Fibroblast of lung (primary cell): ENCODE data around the gene TMEM131. TPM values are rescaled to one million over a fixed set of nuclear protein-coding genes. Genes with fewer than 3 reads are reported as not detected.

Experiments used
- DNase-seq, 2 donors: peaks; one replicate each; pipeline versions ENCODE4 v3.0.0 to v3.0.0-alpha.2; 2010; ENCODE audit warnings: low read depth in 2 of 2
- H2AFZ ChIP-seq: 2 replicates; pipeline ENCODE4 v1.5.1; 2012; ENCODE audit warnings: low read length, control low read depth, inconsistent platforms
- H3K27ac ChIP-seq: 2 replicates; pipeline ENCODE4 v1.5.1; 2011; ENCODE audit warnings: low read length, control low read depth; ENCODE audit not compliant: insufficient read depth
- H3K27me3 ChIP-seq: 2 replicates; pipeline ENCODE4 v1.5.1; 2011; ENCODE audit warnings: mild to moderate bottlenecking, low read length; ENCODE audit not compliant: control insufficient read depth, insufficient read depth
- H3K36me3 ChIP-seq: 2 replicates; pipeline ENCODE4 v1.5.1; 2011; ENCODE audit warnings: low read length; ENCODE audit not compliant: control insufficient read depth, insufficient read depth
- H3K4me1 ChIP-seq: 2 replicates; pipeline ENCODE4 v1.5.1; 2011; ENCODE audit warnings: low read length; ENCODE audit not compliant: control insufficient read depth, insufficient read depth; ENCODE audit errors: extremely low read depth
- H3K4me2 ChIP-seq: 2 replicates; pipeline ENCODE4 v1.5.1; 2011; ENCODE audit warnings: low read length, control low read depth; ENCODE audit not compliant: insufficient read depth; ENCODE audit errors: extremely low read depth
- H3K4me3 ChIP-seq, 4 experiments: fragments of 200-600 bp in 1 of 4; sonication (generic) in 1 of 4; replicated peaks in 1 of 4; 2 replicates each; pipeline ENCODE4 v1.5.1; 2011 to 2016; ENCODE audit warnings: low read length in 4 of 4, low read depth in 3 of 4, mild to moderate bottlenecking in 3 of 4, control low read depth in 2 of 4, inconsistent platforms in 1 of 4, mixed read lengths in 1 of 4; ENCODE audit not compliant: insufficient read depth in 1 of 4; ENCODE audit errors: control extremely low read depth in 1 of 4
- H3K79me2 ChIP-seq: 2 replicates; pipeline ENCODE4 v1.5.1; 2012; ENCODE audit warnings: mild to moderate bottlenecking, low read length, inconsistent platforms; ENCODE audit not compliant: control insufficient read depth, insufficient read depth
- H3K9ac ChIP-seq: 2 replicates; pipeline ENCODE4 v1.5.1; 2011; ENCODE audit warnings: mild to moderate bottlenecking, low read length, control low read depth; ENCODE audit not compliant: insufficient read depth
- H3K9me3 ChIP-seq: 2 replicates; pipeline ENCODE4 v1.5.1; 2012; ENCODE audit warnings: low read depth, low read length; ENCODE audit not compliant: control insufficient read depth, insufficient read depth
- H4K20me1 ChIP-seq: 2 replicates; pipeline ENCODE4 v1.5.1; 2011; ENCODE audit warnings: low read length; ENCODE audit not compliant: control insufficient read depth, insufficient read depth; ENCODE audit errors: extremely low read depth
- EZH2 ChIP-seq: IDR thresholded peaks from 2 replicates; pipeline ENCODE4 v1.5.1; 2012; ENCODE audit warnings: low read length, control low read depth, mild to moderate bottlenecking; ENCODE audit errors: missing control alignments
- polyA plus RNA-seq, 2 donors: library from polyadenylated mRNA; depleted of rRNA in 1 of 2; stranded (reverse) in 1 of 2; unstranded in 1 of 2; fragments of >200 nt; gene quantifications; 2 replicates each; pipeline ENCODE4 v1.2.1, GENCODE V29; 2011 to 2012; ENCODE audit warnings: missing spikeins in 1 of 2
- total RNA-seq: library from RNA; depleted of rRNA; stranded (reverse); fragments of >200 nt; gene quantifications from 2 replicates; pipeline ENCODE4 v1.2.1, GENCODE V29; 2014
- TF ChIP-seq, protein P1 (sequence below), 2 donors: IDR thresholded peaks in 1 of 2; conservative IDR thresholded peaks in 1 of 2; 1 replicate in 1 of 2; 2 replicates in 1 of 2; pipeline ENCODE4 v1.5.1; 2011 to 2012; ENCODE audit warnings: low read length in 2 of 2, control low read depth in 1 of 2, inconsistent platforms in 1 of 2, low read depth in 1 of 2, mild to moderate bottlenecking in 1 of 2

TMEM131 gene
- total and polyA plus RNA-seq, 2 donors (not counting 1 experiment from before 2014, with no cell fraction given): 18.1 to 32.4 TPM

GRCh38 chr2:97798416-97798815, 197.3 kb downstream of the TMEM131 start:
- Histone ChIP-seq H3K36me3 (no peaks in the 10 kb centered on the region), H2AFZ (no peak overlapping the region), H3K4me1 (no peaks in the 10 kb centered on the region), H3K27me3 (no peaks in the 10 kb centered on the region), H4K20me1 (no peaks in the 10 kb centered on the region), H3K79me2 (no peaks in the 10 kb centered on the region), H3K9me3 (no peaks in the 10 kb centered on the region), H3K4me2 (no peak overlapping the region), H3K9ac (no peak overlapping the region), H3K4me3 (no peak overlapping the region), H3K27ac (no peak overlapping the region)
- TF ChIP-seq, protein P1, sequence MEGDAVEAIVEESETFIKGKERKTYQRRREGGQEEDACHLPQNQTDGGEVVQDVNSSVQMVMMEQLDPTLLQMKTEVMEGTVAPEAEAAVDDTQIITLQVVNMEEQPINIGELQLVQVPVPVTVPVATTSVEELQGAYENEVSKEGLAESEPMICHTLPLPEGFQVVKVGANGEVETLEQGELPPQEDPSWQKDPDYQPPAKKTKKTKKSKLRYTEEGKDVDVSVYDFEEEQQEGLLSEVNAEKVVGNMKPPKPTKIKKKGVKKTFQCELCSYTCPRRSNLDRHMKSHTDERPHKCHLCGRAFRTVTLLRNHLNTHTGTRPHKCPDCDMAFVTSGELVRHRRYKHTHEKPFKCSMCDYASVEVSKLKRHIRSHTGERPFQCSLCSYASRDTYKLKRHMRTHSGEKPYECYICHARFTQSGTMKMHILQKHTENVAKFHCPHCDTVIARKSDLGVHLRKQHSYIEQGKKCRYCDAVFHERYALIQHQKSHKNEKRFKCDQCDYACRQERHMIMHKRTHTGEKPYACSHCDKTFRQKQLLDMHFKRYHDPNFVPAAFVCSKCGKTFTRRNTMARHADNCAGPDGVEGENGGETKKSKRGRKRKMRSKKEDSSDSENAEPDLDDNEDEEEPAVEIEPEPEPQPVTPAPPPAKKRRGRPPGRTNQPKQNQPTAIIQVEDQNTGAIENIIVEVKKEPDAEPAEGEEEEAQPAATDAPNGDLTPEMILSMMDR (conservative IDR thresholded peaks at IDR 0.05 in 1 of 2, IDR thresholded peaks at IDR 0.05 in 1 of 2; ENCODE audit: low read depth in 1 of 2, low read length in 2 of 2): no peak
- TF ChIP-seq EZH2: no peak
- DNase-seq: no peak

DNA sequence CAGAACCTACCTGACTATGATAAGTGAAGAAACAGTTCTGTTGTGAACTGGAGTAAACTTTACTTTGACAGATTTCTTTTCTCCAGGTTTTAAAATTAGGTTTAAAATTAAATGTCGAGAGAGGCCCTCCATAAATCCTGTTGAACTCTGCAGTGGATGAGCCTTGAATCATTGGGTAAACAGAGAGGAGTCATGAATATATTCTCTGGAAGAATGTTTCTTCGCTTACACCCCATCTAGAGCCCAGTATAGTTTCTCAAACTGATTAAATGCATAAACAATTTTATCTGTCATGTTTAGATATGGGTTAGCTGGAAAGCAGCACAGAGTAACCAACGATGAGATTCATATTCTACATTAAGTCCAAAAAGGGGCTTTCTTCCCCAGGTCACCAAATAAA, 198.4 kb downstream of the TMEM131 start:
- Histone ChIP-seq H3K27ac (no peak overlapping the region), H4K20me1 (no peaks in the 10 kb centered on the region), H3K9me3 (no peaks in the 10 kb centered on the region), H3K36me3 (peaks cover 4% of the 10 kb centered on the region), H3K27me3 (no peaks in the 10 kb centered on the region), H3K4me1 (no peaks in the 10 kb centered on the region), H3K79me2 (no peaks in the 10 kb centered on the region), H3K4me3 (no peak overlapping the region), H2AFZ (no peak overlapping the region), H3K9ac (no peak overlapping the region), H3K4me2 (no peak overlapping the region)
- no peak for TF ChIP-seq EZH2
- TF ChIP-seq, protein P1 (conservative IDR thresholded peaks at IDR 0.05 in 1 of 2, IDR thresholded peaks at IDR 0.05 in 1 of 2; ENCODE audit: low read depth in 1 of 2, low read length in 2 of 2): no peak
- no peak for DNase-seq

DNA sequence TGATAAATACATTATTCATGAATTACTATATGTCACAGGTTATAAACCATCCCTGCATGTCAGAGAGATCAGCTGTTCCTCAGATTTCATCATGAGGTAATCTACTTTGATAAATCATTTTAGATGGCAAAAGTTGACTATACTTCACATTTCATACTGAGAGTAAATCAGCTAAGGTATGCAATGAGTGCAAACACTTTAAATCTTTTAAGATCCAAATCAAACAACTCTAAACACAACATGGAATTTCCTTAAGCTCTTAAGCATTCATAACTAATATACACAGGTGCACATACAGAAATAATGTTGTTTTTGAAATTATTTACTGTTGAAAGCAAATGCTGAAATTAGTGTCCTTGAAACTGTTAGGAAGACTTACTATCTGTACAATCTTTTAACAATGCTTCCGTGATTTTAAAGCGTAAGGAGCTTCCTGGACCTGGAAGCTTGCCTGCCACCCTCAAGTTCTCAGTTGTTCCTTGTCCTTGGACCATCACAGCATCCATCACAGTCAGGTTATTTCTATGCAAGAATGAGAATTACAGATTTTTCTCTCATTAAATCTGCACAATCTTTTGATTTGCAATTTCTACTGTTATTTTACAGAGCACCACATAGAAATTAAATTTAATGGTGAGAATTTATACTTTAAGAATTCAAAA, 199.2 kb downstream of the TMEM131 start:
- DNase-seq: no peak
- Histone ChIP-seq H3K4me1 (no peaks in the 10 kb centered on the region), H3K36me3 (peaks cover 5% of the 10 kb centered on the region), H3K9ac (no peak overlapping the region), H3K9me3 (no peaks in the 10 kb centered on the region), H3K27me3 (no peaks in the 10 kb centered on the region), H3K4me3 (no peak overlapping the region), H2AFZ (no peak overlapping the region), H4K20me1 (no peaks in the 10 kb centered on the region), H3K4me2 (no peak overlapping the region), H3K79me2 (no peaks in the 10 kb centered on the region), H3K27ac (no peak overlapping the region)
- TF ChIP-seq, protein P1 (conservative IDR thresholded peaks at IDR 0.05 in 1 of 2, IDR thresholded peaks at IDR 0.05 in 1 of 2; ENCODE audit: low read depth in 1 of 2, low read length in 2 of 2): no peak
- TF ChIP-seq EZH2: no peak
